ENCODE data around the gene PDE8A. TPM values are rescaled to one million over a fixed set of nuclear protein-coding genes. Genes with fewer than 3 reads are reported as not detected.
A peak's percentile ranks its signal among the peaks of the same experiment; 100 is the strongest.

The PDE8A gene
- total and polyA plus RNA-seq, 4 donors = 11.2 to 47.5 (median 16.6) TPM

DNA sequence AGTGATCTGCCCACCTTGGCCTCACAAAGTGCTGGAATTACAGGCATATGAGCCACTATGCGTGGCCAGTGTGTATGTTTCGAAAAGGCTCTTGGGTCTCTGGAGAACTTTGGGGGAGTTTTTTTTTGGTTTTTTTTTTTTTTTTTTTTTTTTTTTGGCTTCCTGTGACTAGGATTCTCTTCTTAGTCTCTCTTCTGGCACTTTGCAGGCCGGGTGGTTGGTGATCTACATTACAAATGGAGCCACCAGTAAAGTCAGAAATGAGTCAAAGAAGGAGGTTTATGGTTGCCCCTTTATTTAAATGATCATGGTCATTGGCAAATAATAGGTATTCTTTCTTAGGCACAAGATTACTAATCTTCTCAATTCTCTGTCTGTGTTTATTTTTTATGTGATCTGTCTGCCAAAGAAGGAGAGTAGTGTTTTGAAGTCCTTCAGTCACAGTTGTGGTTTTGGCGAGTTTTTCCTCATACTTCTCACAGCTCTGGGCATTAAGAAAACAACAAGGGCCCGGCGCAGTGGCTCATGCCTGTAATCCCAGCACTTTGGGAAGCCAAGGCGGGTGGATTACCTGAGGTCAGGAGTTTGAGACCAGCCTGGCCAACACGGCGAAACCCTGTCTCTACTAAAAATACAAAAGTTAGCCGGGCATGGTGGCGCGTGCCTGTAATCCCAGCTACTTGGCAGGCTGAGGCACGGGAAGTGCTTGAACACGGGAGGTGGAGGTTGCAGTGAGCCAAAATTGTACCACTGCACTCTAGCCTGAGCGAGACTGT is 38.3 kb downstream of the PDE8A start:
- Histone ChIP-seq H3K36me3 (ENCODE audit: control insufficient read depth in 4 of 4, insufficient read depth in 3 of 4, low read depth in 1 of 4, low read length in 3 of 4) (no peaks in the 10 kb centered on the region), H3K27ac (ENCODE audit: low read depth in 1 of 2, low read length in 2 of 2) (peak overlapping the region in 1 of 2 donors; percentile 54), H3K4me3 (ENCODE audit: low read depth in 1 of 3, low read length in 3 of 3) (no peak overlapping the region), H3K9me3 (ENCODE audit: control insufficient read depth in 4 of 4, low read length in 3 of 4) (no peaks in the 10 kb centered on the region), H3K4me1 (ENCODE audit: control insufficient read depth in 4 of 4, insufficient read depth in 4 of 4, low read length in 3 of 4) (peaks cover 6 to 39% (median 21%) of the 10 kb centered on the region in 4 donors), H3K27me3 (ENCODE audit: control insufficient read depth in 4 of 4, insufficient read depth in 4 of 4, low read length in 3 of 4) (no peaks in the 10 kb centered on the region), H3K9ac (ENCODE audit: low read depth in 1 of 2, low read length in 2 of 2) (no peak overlapping the region)
- WGBS = 58% methylated on average over 15 of the region's 15 CpGs
- no peak for DNase-seq (ENCODE audit: low spot score)
- TF ChIP-seq, protein P1, sequence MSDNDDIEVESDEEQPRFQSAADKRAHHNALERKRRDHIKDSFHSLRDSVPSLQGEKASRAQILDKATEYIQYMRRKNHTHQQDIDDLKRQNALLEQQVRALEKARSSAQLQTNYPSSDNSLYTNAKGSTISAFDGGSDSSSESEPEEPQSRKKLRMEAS (IDR thresholded peaks at IDR 0.05) = no peak
- TF ChIP-seq RAD21 (IDR thresholded peaks at IDR 0.05) (peak in 1 of 2 donors; percentile 12), GABPA (IDR thresholded peaks at IDR 0.05 in 1 of 2, conservative IDR thresholded peaks at IDR 0.05 in 1 of 2) (no peak), EGR1 (IDR thresholded peaks at IDR 0.05; ENCODE audit: low read depth in 2 of 2) (no peak), YY1 (IDR thresholded peaks at IDR 0.05) (peak; percentile 15)
- TF ChIP-seq, protein P2, sequence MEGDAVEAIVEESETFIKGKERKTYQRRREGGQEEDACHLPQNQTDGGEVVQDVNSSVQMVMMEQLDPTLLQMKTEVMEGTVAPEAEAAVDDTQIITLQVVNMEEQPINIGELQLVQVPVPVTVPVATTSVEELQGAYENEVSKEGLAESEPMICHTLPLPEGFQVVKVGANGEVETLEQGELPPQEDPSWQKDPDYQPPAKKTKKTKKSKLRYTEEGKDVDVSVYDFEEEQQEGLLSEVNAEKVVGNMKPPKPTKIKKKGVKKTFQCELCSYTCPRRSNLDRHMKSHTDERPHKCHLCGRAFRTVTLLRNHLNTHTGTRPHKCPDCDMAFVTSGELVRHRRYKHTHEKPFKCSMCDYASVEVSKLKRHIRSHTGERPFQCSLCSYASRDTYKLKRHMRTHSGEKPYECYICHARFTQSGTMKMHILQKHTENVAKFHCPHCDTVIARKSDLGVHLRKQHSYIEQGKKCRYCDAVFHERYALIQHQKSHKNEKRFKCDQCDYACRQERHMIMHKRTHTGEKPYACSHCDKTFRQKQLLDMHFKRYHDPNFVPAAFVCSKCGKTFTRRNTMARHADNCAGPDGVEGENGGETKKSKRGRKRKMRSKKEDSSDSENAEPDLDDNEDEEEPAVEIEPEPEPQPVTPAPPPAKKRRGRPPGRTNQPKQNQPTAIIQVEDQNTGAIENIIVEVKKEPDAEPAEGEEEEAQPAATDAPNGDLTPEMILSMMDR (IDR thresholded peaks at IDR 0.05; ENCODE audit: low read depth, low read length, missing input control) = no peak
- TF ChIP-seq, protein P3, sequence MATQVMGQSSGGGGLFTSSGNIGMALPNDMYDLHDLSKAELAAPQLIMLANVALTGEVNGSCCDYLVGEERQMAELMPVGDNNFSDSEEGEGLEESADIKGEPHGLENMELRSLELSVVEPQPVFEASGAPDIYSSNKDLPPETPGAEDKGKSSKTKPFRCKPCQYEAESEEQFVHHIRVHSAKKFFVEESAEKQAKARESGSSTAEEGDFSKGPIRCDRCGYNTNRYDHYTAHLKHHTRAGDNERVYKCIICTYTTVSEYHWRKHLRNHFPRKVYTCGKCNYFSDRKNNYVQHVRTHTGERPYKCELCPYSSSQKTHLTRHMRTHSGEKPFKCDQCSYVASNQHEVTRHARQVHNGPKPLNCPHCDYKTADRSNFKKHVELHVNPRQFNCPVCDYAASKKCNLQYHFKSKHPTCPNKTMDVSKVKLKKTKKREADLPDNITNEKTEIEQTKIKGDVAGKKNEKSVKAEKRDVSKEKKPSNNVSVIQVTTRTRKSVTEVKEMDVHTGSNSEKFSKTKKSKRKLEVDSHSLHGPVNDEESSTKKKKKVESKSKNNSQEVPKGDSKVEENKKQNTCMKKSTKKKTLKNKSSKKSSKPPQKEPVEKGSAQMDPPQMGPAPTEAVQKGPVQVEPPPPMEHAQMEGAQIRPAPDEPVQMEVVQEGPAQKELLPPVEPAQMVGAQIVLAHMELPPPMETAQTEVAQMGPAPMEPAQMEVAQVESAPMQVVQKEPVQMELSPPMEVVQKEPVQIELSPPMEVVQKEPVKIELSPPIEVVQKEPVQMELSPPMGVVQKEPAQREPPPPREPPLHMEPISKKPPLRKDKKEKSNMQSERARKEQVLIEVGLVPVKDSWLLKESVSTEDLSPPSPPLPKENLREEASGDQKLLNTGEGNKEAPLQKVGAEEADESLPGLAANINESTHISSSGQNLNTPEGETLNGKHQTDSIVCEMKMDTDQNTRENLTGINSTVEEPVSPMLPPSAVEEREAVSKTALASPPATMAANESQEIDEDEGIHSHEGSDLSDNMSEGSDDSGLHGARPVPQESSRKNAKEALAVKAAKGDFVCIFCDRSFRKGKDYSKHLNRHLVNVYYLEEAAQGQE (IDR thresholded peaks at IDR 0.05) = no peak

DNA sequence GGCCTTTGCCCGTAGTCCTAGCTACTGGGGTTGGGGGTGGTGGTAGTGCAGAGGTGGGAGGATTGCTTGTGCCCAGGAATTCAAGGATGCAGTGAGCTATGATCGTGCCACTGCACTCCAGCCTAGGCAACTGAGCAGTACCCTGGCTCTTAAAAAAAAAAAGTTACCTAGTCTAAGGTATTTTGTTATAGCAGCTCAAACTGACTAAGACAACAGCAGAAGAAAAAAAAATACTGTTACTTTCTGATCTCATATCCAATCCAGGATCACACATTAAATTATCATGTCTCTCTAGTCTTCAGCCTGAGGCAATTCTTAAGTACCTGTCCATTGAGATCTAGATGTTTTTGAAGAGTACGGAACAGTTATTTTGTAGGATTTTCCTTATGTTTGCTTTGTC is 39.8 kb downstream of the PDE8A start:
- Histone ChIP-seq H3K4me1 (ENCODE audit: control insufficient read depth in 4 of 4, insufficient read depth in 4 of 4, low read length in 3 of 4) (peaks cover 14 to 50% (median 34%) of the 10 kb centered on the region in 4 donors), H3K27me3 (ENCODE audit: control insufficient read depth in 4 of 4, insufficient read depth in 4 of 4, low read length in 3 of 4) (no peaks in the 10 kb centered on the region), H3K27ac (ENCODE audit: low read depth in 1 of 2, low read length in 2 of 2) (no peak overlapping the region), H3K9ac (ENCODE audit: low read depth in 1 of 2, low read length in 2 of 2) (no peak overlapping the region), H3K9me3 (ENCODE audit: control insufficient read depth in 4 of 4, low read length in 3 of 4) (no peaks in the 10 kb centered on the region), H3K4me3 (ENCODE audit: low read depth in 1 of 3, low read length in 3 of 3) (no peak overlapping the region), H3K36me3 (ENCODE audit: control insufficient read depth in 4 of 4, insufficient read depth in 3 of 4, low read depth in 1 of 4, low read length in 3 of 4) (no peaks in the 10 kb centered on the region)
- DNase-seq (ENCODE audit: low spot score) = no peak
- 86% methylated on average over 3 of the region's 3 CpGs for WGBS
- TF ChIP-seq FOXA2 (IDR thresholded peaks at IDR 0.05) (no peak), RXRA (IDR thresholded peaks at IDR 0.05) (no peak), SP1 (IDR thresholded peaks at IDR 0.05) (no peak), GABPA (IDR thresholded peaks at IDR 0.05 in 1 of 2, conservative IDR thresholded peaks at IDR 0.05 in 1 of 2) (no peak), JUND (IDR thresholded peaks at IDR 0.05) (no peak), NR2F2 (IDR thresholded peaks at IDR 0.05) (no peak), HNF4G (IDR thresholded peaks at IDR 0.05) (no peak), TAF1 (conservative IDR thresholded peaks at IDR 0.05) (no peak), YY1 (IDR thresholded peaks at IDR 0.05) (no peak)
- TF ChIP-seq, protein P2 (IDR thresholded peaks at IDR 0.05; ENCODE audit: low read depth, low read length, missing input control) = no peak
- TF ChIP-seq, protein P4, sequence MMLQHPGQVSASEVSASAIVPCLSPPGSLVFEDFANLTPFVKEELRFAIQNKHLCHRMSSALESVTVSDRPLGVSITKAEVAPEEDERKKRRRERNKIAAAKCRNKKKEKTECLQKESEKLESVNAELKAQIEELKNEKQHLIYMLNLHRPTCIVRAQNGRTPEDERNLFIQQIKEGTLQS (IDR thresholded peaks at IDR 0.05) = no peak
- TF ChIP-seq, protein P3 (IDR thresholded peaks at IDR 0.05) = no peak
- TF ChIP-seq, protein P1 (IDR thresholded peaks at IDR 0.05) = no peak
- TF ChIP-seq, protein P5, sequence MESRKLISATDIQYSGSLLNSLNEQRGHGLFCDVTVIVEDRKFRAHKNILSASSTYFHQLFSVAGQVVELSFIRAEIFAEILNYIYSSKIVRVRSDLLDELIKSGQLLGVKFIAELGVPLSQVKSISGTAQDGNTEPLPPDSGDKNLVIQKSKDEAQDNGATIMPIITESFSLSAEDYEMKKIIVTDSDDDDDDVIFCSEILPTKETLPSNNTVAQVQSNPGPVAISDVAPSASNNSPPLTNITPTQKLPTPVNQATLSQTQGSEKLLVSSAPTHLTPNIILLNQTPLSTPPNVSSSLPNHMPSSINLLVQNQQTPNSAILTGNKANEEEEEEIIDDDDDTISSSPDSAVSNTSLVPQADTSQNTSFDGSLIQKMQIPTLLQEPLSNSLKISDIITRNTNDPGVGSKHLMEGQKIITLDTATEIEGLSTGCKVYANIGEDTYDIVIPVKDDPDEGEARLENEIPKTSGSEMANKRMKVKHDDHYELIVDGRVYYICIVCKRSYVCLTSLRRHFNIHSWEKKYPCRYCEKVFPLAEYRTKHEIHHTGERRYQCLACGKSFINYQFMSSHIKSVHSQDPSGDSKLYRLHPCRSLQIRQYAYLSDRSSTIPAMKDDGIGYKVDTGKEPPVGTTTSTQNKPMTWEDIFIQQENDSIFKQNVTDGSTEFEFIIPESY (IDR thresholded peaks at IDR 0.05) = no peak
